ENCODE measurements around the gene BTNL2.

BTNL2 gene

GRCh38 chr6:32439139-32439538 is 32.2 kb upstream of the BTNL2 start:
- no peak for ATAC-seq
- TF ChIP-seq, protein P1, sequence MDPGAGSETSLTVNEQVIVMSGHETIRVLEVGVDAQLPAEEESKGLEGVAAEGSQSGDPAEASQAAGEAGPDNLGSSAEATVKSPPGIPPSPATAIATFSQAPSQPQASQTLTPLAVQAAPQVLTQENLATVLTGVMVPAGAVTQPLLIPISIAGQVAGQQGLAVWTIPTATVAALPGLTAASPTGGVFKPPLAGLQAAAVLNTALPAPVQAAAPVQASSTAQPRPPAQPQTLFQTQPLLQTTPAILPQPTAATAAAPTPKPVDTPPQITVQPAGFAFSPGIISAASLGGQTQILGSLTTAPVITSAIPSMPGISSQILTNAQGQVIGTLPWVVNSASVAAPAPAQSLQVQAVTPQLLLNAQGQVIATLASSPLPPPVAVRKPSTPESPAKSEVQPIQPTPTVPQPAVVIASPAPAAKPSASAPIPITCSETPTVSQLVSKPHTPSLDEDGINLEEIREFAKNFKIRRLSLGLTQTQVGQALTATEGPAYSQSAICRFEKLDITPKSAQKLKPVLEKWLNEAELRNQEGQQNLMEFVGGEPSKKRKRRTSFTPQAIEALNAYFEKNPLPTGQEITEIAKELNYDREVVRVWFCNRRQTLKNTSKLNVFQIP (CRISPR knock-in tag; IDR thresholded peaks at IDR 0.05; ENCODE audit: borderline replicate concordance, low read depth): no peak
- no peak for TF ChIP-seq ARNTL (CRISPR knock-in tag; IDR thresholded peaks at IDR 0.05; ENCODE audit: borderline replicate concordance, low read depth)
- TF ChIP-seq ZNF565 (CRISPR knock-in tag; conservative IDR thresholded peaks at IDR 0.05; ENCODE audit: low read depth): no peak
- TF ChIP-seq ZFP3 (CRISPR knock-in tag; IDR thresholded peaks at IDR 0.05): no peak
- no peak for TF ChIP-seq ISL1 (CRISPR knock-in tag; IDR thresholded peaks at IDR 0.05)
- no peak for TF ChIP-seq ZNF8 (CRISPR knock-in tag; IDR thresholded peaks at IDR 0.05)
- no peak for TF ChIP-seq ZFP30 (CRISPR knock-in tag; IDR thresholded peaks at IDR 0.05)
- no peak for TF ChIP-seq ESRRG (CRISPR knock-in tag; IDR thresholded peaks at IDR 0.05)
- TF ChIP-seq SNAI2 (CRISPR knock-in tag; IDR thresholded peaks at IDR 0.05): no peak
- TF ChIP-seq ZC3H10 (CRISPR knock-in tag; IDR thresholded peaks at IDR 0.05): no peak
- TF ChIP-seq, protein P2, sequence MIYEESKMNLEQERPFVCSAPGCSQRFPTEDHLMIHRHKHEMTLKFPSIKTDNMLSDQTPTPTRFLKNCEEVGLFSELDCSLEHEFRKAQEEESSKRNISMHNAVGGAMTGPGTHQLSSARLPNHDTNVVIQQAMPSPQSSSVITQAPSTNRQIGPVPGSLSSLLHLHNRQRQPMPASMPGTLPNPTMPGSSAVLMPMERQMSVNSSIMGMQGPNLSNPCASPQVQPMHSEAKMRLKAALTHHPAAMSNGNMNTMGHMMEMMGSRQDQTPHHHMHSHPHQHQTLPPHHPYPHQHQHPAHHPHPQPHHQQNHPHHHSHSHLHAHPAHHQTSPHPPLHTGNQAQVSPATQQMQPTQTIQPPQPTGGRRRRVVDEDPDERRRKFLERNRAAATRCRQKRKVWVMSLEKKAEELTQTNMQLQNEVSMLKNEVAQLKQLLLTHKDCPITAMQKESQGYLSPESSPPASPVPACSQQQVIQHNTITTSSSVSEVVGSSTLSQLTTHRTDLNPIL (CRISPR knock-in tag; IDR thresholded peaks at IDR 0.05; ENCODE audit: low read depth): no peak
- no peak for TF ChIP-seq CSRNP3 (CRISPR knock-in tag; IDR thresholded peaks at IDR 0.05)
- no peak for TF ChIP-seq PPARA (CRISPR knock-in tag; IDR thresholded peaks at IDR 0.05; ENCODE audit: borderline replicate concordance)
- TF ChIP-seq TCF4 (CRISPR knock-in tag; IDR thresholded peaks at IDR 0.05; ENCODE audit: borderline replicate concordance): no peak
- no peak for TF ChIP-seq OSR1 (CRISPR knock-in tag; IDR thresholded peaks at IDR 0.05)
- no peak for TF ChIP-seq CSDC2 (CRISPR knock-in tag; IDR thresholded peaks at IDR 0.05)
- TF ChIP-seq BACH2 (CRISPR knock-in tag; IDR thresholded peaks at IDR 0.05; ENCODE audit: borderline replicate concordance): no peak

GRCh38 chr6:32436995-32437836 is 30.2 kb upstream of the BTNL2 start:
- no peak for TF ChIP-seq PATZ1 (CRISPR knock-in tag; IDR thresholded peaks at IDR 0.05; ENCODE audit: borderline replicate concordance)
- TF ChIP-seq, protein P2 (CRISPR knock-in tag; IDR thresholded peaks at IDR 0.05; ENCODE audit: low read depth): no peak
- ATAC-seq: peak; percentile 51; the same call in 2 of the 3 replicates

DNA sequence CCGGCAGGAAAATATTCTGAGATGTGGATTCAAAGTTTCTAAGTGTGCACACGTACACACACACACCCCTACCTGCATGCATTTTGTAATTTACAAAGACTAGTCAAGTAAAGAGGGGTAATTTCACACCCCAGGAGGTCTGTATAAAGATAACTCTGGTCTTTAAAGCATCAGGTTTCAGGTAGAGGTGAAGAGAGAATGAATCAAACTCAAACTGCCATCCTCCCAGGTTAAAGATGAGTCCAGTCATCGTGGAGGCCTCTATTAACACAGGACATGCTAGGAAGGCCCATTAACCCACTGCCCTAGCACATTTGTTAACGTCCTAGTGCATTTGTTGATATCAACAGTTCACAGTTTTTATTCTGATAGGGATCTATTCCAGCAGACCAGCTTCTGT is 29.2 kb upstream of the BTNL2 start:
- ATAC-seq: no peak
- TF ChIP-seq, protein P2 (CRISPR knock-in tag; IDR thresholded peaks at IDR 0.05; ENCODE audit: low read depth): no peak
- no peak for TF ChIP-seq PPARA (CRISPR knock-in tag; IDR thresholded peaks at IDR 0.05; ENCODE audit: borderline replicate concordance)
- no peak for TF ChIP-seq ZC3H10 (CRISPR knock-in tag; IDR thresholded peaks at IDR 0.05)
- TF ChIP-seq GLIS3 (CRISPR knock-in tag; IDR thresholded peaks at IDR 0.05): no peak
- TF ChIP-seq ZNF70 (CRISPR knock-in tag; IDR thresholded peaks at IDR 0.05): no peak
- no peak for TF ChIP-seq TSHZ2 (CRISPR knock-in tag; IDR thresholded peaks at IDR 0.05)
- TF ChIP-seq RARB (CRISPR knock-in tag; IDR thresholded peaks at IDR 0.05): no peak
- TF ChIP-seq CSDC2 (CRISPR knock-in tag; IDR thresholded peaks at IDR 0.05): no peak
- TF ChIP-seq CSRNP3 (CRISPR knock-in tag; IDR thresholded peaks at IDR 0.05): no peak
- no peak for TF ChIP-seq ZNF8 (CRISPR knock-in tag; IDR thresholded peaks at IDR 0.05)

Data from SK-N-SH treated with all-trans-retinoic acid at 6 μM for 48 hours (cell line).